RPMI8226 (cell line): ENCODE measurements around the gene ANKRD11.
"Not testable (repeated sequence)": the region's sequence is repeated elsewhere in the genome, so short reads cannot be mapped to it uniquely, and the experiment has no call there.

Source experiments
- DNase-seq: peaks from one replicate; pipeline ENCODE4 v3.0.0-alpha.2; 2015

The ANKRD11 gene

DNA sequence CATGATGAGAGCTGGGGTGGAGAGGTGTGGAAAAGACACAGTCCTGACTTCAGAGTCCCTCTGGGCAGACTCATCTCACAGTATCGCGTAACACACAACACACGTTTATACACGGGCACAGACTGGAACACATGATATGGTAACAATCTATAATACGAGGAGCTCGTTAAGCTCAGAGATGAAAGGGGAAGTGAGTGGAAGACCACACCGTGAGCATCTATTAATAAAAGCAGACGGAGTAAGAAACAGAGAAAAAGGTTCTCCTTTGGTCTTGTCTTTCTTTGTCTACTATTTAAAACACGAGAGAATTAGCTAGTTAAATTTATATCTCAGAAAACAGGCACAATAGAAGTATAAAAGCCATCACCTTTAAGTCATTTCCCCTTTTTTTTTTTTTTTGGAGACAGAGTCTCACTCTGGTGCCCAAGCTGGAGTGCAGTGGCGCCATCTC, 13.5 kb downstream of the ANKRD11 start:
- DNase-seq, result no peak

- DNase-seq, result no peak
Observed at GRCh38 chr16:89476379-89476778, 14.0 kb downstream of the ANKRD11 start.

DNA sequence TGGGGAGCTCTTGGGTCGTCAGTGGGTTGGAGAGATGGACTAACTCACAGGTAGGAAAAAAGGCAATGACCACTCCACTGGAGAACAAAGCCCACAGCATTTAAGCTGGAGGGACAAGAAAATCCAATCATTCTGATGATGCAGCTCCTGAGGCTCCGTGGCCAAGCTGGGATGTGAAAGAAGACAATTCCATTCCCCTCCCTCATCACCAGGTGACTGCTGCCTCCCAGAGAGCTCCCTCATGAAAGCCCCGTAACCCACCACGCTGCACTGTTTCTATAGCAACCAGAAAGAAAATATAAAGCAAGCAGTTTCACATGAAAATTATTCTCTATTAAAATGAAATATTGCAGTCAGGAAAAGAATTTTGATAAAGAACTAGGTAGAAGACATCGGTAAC, 15.2 kb downstream of the ANKRD11 start:
- DNase-seq, result no peak

- no peak for DNase-seq
Observed at GRCh38 chr16:89473791-89474414, 16.5 kb downstream of the ANKRD11 start.

DNA sequence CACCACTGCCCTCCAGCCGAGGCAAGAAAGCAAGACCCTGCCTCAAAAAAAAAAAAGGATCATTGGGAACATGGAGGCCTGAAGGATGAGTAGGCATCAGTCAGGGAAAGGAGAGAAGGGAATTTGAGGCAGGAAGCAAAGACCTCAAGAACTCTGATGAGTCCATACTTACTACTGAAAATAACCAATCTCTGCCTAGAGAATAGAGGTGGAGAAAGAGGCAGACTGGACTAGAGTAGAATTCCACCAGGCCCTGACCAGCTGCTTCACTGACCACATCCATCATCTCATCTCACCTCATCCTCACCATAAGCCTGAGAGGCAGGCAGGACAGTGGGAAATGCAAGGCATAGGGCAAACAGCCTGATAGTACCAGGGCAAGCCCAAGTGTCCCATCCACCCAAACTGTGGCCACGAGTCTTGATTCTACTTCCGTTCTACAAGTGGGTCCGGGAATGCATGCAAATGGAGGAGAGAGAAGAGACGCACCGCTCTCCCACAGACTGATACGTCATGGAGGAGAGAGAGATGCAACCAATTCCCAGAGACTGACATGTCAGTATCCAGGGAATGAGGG, 17.1 kb downstream of the ANKRD11 start:
- DNase-seq, result no peak

DNA sequence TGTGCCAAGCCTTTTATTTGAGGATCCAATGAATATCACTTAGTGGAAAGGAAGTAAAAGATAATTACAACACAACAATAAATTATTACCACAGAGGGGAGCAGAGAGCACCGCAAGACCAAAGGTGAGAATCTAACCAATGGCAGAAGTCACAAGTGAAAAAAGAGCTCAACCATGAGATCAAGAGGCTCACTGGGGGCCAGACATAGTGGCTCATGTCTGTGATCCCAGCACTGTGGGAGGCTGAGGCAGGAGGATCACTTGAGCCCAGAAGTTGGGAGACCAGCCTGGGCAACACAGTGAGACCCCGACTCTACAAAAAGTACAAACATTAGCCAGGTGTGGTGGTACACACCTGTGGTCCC, 17.7 kb downstream of the ANKRD11 start:
- DNase-seq, result no peak

GRCh38 chr16:89467382-89467781, 23.0 kb downstream of the ANKRD11 start:
- no peak for DNase-seq

DNA sequence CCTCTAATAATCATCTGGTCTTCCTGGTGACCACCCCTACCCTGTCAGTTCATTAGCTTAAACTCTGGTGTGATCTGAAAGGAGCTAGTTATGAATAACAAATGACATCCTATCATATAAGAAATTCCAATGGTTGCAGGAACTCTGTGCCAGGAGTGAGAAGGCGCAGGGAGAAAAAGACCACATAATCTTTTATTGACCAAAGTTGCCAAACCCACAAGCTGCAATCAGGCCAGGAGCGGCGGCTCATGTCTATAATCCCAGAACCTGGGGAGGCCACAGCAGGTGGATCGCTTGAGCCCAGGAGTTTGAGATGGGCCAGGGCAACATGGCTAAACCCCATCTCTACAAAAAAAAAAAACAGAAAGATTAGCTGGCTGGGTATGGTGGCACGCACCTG, 23.4 kb downstream of the ANKRD11 start:
- no peak for DNase-seq

DNA sequence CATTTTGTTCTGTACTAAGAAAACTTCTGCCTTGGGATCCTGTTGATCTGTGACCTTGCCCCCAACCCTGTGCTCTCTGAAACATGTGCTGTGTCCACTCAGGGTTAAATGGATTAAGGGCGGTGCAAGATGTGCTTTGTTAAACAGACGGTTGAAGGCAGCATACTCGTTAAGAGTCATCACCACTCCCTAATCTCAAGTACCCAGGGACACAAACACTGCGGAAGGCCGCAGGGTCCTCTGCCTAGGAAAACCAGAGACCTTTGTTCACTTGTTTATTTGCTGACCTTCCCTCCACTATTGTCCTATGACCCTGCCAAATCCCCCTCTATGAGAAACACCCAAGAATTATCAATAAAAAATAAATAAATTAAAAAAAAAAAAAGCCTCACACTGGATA, 27.0 kb downstream of the ANKRD11 start:
- DNase-seq, result not testable (repeated sequence)

GRCh38 chr16:89462639-89463038, 27.7 kb downstream of the ANKRD11 start:
- DNase-seq, result not testable (repeated sequence)

DNA sequence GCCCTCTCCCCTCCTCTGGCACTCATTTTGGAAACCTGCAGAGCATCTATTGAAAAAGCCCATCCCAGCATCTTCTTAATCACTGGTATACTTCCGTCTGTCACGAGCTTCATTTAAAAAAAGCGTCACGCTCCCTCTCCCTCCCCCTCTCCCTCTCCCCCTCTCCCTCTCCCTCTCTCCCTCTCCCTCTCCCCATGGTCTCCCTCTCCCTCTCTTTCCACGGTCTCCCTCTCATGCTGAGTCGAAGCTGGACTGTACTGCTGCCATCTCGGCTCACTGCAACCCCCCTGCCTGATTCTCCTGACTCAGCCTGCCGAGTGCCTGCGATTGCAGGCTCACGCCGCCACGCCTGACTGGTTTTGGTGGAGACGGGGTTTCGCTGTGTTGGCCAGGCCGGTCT, 28.5 kb downstream of the ANKRD11 start:
- DNase-seq, result not testable (repeated sequence)

DNA sequence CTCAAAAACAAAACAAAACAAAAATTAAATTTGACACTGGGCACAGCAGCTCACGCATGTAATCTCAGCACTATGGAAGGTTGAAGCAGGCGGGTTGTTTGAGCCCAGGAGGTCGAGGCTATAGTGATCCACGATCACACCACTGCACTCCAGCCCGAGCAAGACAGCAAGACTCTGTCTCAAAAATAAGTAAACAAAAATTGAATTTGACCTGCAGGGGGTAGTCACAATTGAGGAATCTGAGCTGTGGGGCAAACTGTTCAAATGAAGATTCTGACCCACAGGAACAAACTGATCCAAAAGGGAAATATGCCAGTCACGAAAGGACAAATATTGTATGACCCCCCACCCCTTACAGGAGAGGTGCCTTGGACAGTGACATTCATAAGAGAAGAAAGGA, 29.8 kb downstream of the ANKRD11 start:
- no peak for DNase-seq

DNA sequence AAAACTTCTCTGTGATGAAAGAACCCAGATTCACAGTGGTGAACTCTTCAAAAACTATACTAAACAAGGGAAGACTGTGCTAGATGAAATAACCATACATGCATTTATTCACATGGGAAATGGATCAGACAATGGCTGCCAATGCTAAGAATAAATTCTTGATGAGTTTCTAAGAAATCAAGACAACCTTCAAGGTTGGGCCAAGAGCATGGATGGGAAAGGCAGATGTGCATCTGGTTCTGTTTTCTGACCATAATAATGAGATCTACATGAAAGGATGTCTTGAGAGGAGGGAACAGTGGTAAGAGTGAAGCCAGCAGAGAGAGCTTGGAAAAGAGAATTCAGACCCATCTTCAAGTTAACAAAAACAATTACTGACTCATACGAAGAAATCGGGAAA, 31.4 kb downstream of the ANKRD11 start:
- DNase-seq, result no peak

GRCh38 chr16:89458551-89458950, 31.8 kb downstream of the ANKRD11 start:
- DNase-seq, result no peak

DNA sequence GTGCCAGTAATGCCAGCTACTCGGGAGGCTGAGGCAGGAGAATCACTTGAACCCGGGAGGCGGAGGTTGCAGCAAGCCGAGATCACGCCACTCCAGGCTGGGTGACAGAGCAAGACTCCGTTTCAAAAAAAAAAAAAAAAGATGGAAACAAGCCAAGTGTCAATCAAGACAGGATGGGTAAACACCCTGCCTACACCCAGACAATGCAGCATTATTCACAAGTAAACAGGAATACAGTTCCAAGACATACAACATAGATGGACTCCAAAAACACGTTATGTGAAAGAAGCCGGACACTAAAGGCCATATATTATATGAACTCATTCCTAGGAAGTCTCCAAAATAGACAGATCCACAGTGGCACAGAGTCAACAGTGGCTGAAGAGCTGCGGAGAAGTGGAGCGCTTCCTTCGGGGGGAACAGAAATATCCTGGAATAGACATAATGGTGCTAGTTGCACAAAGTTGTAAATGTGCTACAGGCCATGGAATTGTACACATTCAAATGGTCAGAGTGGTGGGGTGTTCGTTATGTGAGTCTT, 33.9 kb downstream of the ANKRD11 start:
- no peak for DNase-seq

- DNase-seq, result no peak
Observed at GRCh38 chr16:89455692-89456091, 34.7 kb downstream of the ANKRD11 start.

DNA sequence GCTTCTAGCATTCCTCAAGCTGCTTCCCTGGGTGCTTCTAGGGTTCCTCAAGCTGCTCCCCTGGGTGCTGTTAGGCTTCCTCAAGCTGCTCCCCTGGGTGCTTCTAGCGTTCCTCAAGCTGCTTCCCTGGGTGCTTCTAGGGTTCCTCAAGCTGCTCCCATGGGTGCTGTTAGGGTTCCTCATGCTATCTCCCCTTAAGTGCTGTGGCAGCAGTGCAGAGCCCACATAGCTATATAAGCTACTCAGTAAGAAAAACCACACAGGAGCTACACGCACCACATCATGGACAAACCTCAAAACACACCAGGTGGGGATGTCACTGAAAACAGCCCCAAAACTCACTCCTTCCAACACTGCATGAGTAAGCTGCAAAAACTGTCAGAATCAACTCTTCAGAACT, 35.2 kb downstream of the ANKRD11 start:
- DNase-seq, result no peak

GRCh38 chr16:89454378-89455125, 35.8 kb downstream of the ANKRD11 start:
- not testable (repeated sequence) for DNase-seq

DNA sequence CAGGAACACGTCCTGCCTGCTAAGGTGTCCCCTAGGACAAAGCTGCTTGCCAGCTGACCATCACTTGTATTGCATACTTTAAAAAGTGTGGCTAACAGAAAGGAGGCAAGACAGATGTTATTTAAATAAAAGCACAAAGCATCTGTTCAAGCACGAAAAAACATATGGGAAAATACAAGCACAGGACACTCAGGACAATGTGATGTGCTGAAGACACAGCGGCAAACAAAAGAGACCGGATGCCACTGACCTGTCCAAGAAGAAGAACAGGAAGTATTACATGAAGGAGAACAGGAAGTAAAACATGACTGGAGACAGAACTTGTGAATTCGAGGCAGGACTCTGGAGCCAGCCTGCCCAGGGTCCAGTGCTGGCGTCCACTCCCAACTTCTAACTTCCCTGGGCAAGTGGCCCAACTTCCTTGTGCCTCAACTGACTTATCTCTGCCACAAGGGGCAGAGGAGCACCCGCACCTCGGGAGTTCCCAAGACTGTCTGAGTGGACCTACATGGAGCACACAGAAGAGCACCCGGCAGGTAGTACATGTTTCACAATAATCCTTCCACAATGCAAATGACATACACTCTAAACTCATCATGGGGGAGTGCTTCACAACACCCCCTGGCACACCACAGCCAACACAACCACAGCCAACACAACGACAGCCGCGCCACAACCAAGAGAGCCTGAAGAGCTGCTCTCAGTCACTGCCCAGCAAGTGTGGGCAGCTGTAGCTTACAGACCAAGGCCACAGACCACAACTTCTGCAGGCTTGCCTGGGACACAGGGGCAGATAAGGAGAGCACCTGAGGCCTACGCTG, 36.6 kb downstream of the ANKRD11 start:
- peak; percentile 39 for DNase-seq

GRCh38 chr16:89452925-89453324, 37.4 kb downstream of the ANKRD11 start:
- DNase-seq, result peak; percentile 26

- peak; percentile 78 for DNase-seq
Observed at GRCh38 chr16:89452241-89452640, 38.1 kb downstream of the ANKRD11 start.

GRCh38 chr16:89450537-89450936, 39.8 kb downstream of the ANKRD11 start:
- no peak for DNase-seq

DNA sequence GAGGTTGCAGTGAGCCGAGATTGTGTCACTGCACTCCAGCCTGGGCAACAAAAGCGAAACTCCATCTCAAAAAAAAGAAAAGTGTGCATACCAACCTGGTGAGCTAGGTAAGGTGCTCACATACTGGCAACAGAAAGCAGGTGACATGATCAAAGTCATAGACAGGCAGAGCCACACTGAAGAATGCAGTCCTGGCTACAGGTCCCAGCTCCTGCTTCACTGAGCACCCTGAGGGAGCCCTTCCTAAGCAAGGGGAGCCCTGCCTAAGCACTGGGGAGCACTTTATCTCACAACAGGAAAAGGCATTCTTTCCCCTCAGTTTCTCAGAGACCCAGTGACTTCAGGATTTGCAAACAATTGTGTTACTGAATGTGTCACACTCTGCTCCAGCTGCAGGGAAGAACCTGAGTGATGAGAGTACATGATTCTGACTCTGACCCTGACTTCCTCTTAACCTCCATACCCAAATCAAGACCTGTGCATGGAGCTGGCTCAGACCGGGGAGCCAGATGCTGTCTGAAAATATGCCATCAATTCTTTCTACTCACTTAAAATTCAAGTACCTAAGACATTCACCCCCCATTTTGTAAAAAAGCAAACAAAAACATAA, 40.5 kb downstream of the ANKRD11 start:
- DNase-seq, result peak; percentile 43
